HG02571 (cell line): ENCODE data around the gene ANK2.

Source experiments
- ATAC-seq: cut with Tn5 transposase; IDR thresholded peaks from one replicate; pipeline ENCODE4 v1.9.1; 2021; ENCODE audit warnings: mild to moderate bottlenecking, moderate library complexity; ENCODE audit not compliant: unreplicated experiment

ANK2 gene

GRCh38 chr4:113090954-113091353 is 41.5 kb downstream of the ANK2 start:
- ATAC-seq: no peak

- ATAC-seq: no peak
Observed at GRCh38 chr4:113094331-113094730, 44.9 kb downstream of the ANK2 start.

GRCh38 chr4:113094802-113095201 is 45.3 kb downstream of the ANK2 start:
- no peak for ATAC-seq

- no peak for ATAC-seq
Observed at GRCh38 chr4:113101669-113102068, 52.2 kb downstream of the ANK2 start.

- no peak for ATAC-seq
Observed at GRCh38 chr4:113103556-113103955, 54.1 kb downstream of the ANK2 start.

- ATAC-seq: no peak
Observed at GRCh38 chr4:113106108-113106507, 56.7 kb downstream of the ANK2 start.

- no peak for ATAC-seq
Observed at GRCh38 chr4:113109106-113109718, 59.8 kb downstream of the ANK2 start.

GRCh38 chr4:113112338-113112978 is 63.0 kb downstream of the ANK2 start:
- no peak for ATAC-seq

- ATAC-seq: no peak
Observed at GRCh38 chr4:113113151-113113550, 63.7 kb downstream of the ANK2 start.

- no peak for ATAC-seq
Observed at GRCh38 chr4:113114884-113115283, 65.4 kb downstream of the ANK2 start.

- ATAC-seq: no peak
Observed at GRCh38 chr4:113116414-113117357, 67.2 kb downstream of the ANK2 start.

GRCh38 chr4:113117358-113117702 is 67.9 kb downstream of the ANK2 start:
- ATAC-seq: no peak

GRCh38 chr4:113122066-113122465 is 72.6 kb downstream of the ANK2 start:
- no peak for ATAC-seq

- ATAC-seq: no peak
Observed at GRCh38 chr4:113125418-113125817, 76.0 kb downstream of the ANK2 start.

GRCh38 chr4:113131136-113131535 is 81.7 kb downstream of the ANK2 start:
- ATAC-seq: no peak

- ATAC-seq: no peak
Observed at GRCh38 chr4:113131621-113132020, 82.2 kb downstream of the ANK2 start.

GRCh38 chr4:113141901-113142346 is 92.5 kb downstream of the ANK2 start:
- ATAC-seq: peak; percentile 73

- no peak for ATAC-seq
Observed at GRCh38 chr4:113142351-113142750, 92.9 kb downstream of the ANK2 start.

GRCh38 chr4:113144091-113144490 is 94.6 kb downstream of the ANK2 start:
- no peak for ATAC-seq

GRCh38 chr4:113145147-113145518 is 95.7 kb downstream of the ANK2 start:
- no peak for ATAC-seq

GRCh38 chr4:113145519-113146291 is 96.3 kb downstream of the ANK2 start:
- no peak for ATAC-seq
